GM18517 (cell line): ENCODE results near the gene GBA3.

Source experiments
- ATAC-seq: cut with Tn5 transposase; IDR thresholded peaks from one replicate; pipeline ENCODE4 v1.9.1; 2021; ENCODE audit warnings: mild to moderate bottlenecking, moderate library complexity; ENCODE audit not compliant: unreplicated experiment

Gene GBA3

GRCh38 chr4:22689428-22689827, 3.3 kb upstream of the GBA3 start:
- no peak for ATAC-seq

GRCh38 chr4:22695029-22695428, 2.3 kb downstream of the GBA3 start:
- no peak for ATAC-seq

GRCh38 chr4:22695917-22696316, 3.2 kb downstream of the GBA3 start:
- no peak for ATAC-seq

- no peak for ATAC-seq
These were observed 11.2 kb downstream of the GBA3 start for GRCh38 chr4:22703912-22704311.

- ATAC-seq: no peak
These were observed 14.7 kb downstream of the GBA3 start for GRCh38 chr4:22707390-22707789.

- ATAC-seq: no peak
These were observed 16.2 kb downstream of the GBA3 start for GRCh38 chr4:22708961-22709360.

- no peak for ATAC-seq
These were observed 19.4 kb downstream of the GBA3 start for GRCh38 chr4:22712105-22712504.

GRCh38 chr4:22712529-22712928, 19.8 kb downstream of the GBA3 start:
- ATAC-seq: no peak

GRCh38 chr4:22713841-22714240, 21.1 kb downstream of the GBA3 start:
- ATAC-seq: no peak

GRCh38 chr4:22719218-22719617, 26.5 kb downstream of the GBA3 start:
- ATAC-seq: no peak

GRCh38 chr4:22720091-22720490, 27.4 kb downstream of the GBA3 start:
- no peak for ATAC-seq

- ATAC-seq: no peak
These were observed 28.5 kb downstream of the GBA3 start for GRCh38 chr4:22721204-22721603.

GRCh38 chr4:22730021-22730420, 37.3 kb downstream of the GBA3 start:
- no peak for ATAC-seq

- no peak for ATAC-seq
These were observed 41.1 kb downstream of the GBA3 start for GRCh38 chr4:22733816-22734215.

- ATAC-seq: no peak
These were observed 44.2 kb downstream of the GBA3 start for GRCh38 chr4:22736912-22737311.

GRCh38 chr4:22739968-22740367, 47.2 kb downstream of the GBA3 start:
- no peak for ATAC-seq

GRCh38 chr4:22741744-22742143, 49.0 kb downstream of the GBA3 start:
- no peak for ATAC-seq

- ATAC-seq: no peak
These were observed 50.6 kb downstream of the GBA3 start for GRCh38 chr4:22743290-22743689.

GRCh38 chr4:22744478-22745062, 51.8 kb downstream of the GBA3 start:
- no peak for ATAC-seq

- ATAC-seq: no peak
These were observed 52.5 kb downstream of the GBA3 start for GRCh38 chr4:22745234-22745633.

GRCh38 chr4:22754116-22754515, 61.4 kb downstream of the GBA3 start:
- no peak for ATAC-seq

GRCh38 chr4:22762548-22762947, 69.8 kb downstream of the GBA3 start:
- ATAC-seq: no peak

GRCh38 chr4:22764183-22764582, 71.4 kb downstream of the GBA3 start:
- no peak for ATAC-seq
